ENCODE results near the gene POLR1G.

DNA sequence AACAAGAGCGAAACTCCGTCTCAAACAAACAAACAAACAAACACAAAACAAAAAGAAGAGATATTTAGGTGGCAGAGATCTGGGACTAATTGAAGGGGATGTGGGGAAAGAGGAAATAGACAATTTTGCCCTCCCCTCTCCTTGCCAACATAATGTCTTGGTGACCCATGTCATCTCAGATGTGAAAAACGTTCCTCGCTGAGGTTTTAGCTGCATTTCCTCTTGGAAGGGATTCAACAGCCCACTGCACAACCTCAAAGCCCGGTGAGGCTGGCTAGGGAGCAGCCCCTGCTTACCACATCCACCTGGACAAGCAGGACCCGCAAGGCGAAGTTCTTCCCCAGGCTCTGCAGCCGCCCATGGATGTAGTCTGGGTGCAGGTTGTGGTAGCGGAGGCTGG, 12.4 kb downstream of the POLR1G start:
- no peak for TF ChIP-seq JUND (IDR thresholded peaks at IDR 0.05)
- no peak for TF ChIP-seq RAD21 (IDR thresholded peaks at IDR 0.05; ENCODE audit: low read depth)
- no peak for TF ChIP-seq POLR2A (IDR thresholded peaks at IDR 0.05; ENCODE audit: borderline replicate concordance, extremely low read depth, insufficient read depth, insufficient read length)
- TF ChIP-seq POLR2AphosphoS5 (IDR thresholded peaks at IDR 0.05; ENCODE audit: low read depth, low read length), result no peak
- TF ChIP-seq, protein P1, sequence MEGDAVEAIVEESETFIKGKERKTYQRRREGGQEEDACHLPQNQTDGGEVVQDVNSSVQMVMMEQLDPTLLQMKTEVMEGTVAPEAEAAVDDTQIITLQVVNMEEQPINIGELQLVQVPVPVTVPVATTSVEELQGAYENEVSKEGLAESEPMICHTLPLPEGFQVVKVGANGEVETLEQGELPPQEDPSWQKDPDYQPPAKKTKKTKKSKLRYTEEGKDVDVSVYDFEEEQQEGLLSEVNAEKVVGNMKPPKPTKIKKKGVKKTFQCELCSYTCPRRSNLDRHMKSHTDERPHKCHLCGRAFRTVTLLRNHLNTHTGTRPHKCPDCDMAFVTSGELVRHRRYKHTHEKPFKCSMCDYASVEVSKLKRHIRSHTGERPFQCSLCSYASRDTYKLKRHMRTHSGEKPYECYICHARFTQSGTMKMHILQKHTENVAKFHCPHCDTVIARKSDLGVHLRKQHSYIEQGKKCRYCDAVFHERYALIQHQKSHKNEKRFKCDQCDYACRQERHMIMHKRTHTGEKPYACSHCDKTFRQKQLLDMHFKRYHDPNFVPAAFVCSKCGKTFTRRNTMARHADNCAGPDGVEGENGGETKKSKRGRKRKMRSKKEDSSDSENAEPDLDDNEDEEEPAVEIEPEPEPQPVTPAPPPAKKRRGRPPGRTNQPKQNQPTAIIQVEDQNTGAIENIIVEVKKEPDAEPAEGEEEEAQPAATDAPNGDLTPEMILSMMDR (IDR thresholded peaks at IDR 0.05 in 2 of 3, conservative IDR thresholded peaks at IDR 0.05 in 1 of 3; ENCODE audit: borderline replicate concordance in 1 of 3, insufficient read depth in 1 of 3, low read depth in 2 of 3, low read length in 2 of 3), result no peak
- TF ChIP-seq CEBPB (IDR thresholded peaks at IDR 0.05; ENCODE audit: low read depth), result no peak
- TF ChIP-seq EZH2 (IDR thresholded peaks at IDR 0.05), result no peak
- TF ChIP-seq ZNF274 (IDR thresholded peaks at IDR 0.05; ENCODE audit: low read depth, low read length), result no peak
- TF ChIP-seq SIN3A (IDR thresholded peaks at IDR 0.05; ENCODE audit: low read depth), result no peak
- TF ChIP-seq, protein P2, sequence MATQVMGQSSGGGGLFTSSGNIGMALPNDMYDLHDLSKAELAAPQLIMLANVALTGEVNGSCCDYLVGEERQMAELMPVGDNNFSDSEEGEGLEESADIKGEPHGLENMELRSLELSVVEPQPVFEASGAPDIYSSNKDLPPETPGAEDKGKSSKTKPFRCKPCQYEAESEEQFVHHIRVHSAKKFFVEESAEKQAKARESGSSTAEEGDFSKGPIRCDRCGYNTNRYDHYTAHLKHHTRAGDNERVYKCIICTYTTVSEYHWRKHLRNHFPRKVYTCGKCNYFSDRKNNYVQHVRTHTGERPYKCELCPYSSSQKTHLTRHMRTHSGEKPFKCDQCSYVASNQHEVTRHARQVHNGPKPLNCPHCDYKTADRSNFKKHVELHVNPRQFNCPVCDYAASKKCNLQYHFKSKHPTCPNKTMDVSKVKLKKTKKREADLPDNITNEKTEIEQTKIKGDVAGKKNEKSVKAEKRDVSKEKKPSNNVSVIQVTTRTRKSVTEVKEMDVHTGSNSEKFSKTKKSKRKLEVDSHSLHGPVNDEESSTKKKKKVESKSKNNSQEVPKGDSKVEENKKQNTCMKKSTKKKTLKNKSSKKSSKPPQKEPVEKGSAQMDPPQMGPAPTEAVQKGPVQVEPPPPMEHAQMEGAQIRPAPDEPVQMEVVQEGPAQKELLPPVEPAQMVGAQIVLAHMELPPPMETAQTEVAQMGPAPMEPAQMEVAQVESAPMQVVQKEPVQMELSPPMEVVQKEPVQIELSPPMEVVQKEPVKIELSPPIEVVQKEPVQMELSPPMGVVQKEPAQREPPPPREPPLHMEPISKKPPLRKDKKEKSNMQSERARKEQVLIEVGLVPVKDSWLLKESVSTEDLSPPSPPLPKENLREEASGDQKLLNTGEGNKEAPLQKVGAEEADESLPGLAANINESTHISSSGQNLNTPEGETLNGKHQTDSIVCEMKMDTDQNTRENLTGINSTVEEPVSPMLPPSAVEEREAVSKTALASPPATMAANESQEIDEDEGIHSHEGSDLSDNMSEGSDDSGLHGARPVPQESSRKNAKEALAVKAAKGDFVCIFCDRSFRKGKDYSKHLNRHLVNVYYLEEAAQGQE (IDR thresholded peaks at IDR 0.05; ENCODE audit: low read depth), result no peak
- TF ChIP-seq CBX3 (IDR thresholded peaks at IDR 0.05; ENCODE audit: low read depth), result no peak
- TF ChIP-seq EZH2phosphoT487 (IDR thresholded peaks at IDR 0.05; ENCODE audit: borderline replicate concordance), result no peak

Measured in HCT116 (cell line).